Germinal center (tissue), 1 donor: ENCODE results near the gene TRANK1.
"Not testable (repeated sequence)": the region's sequence is repeated elsewhere in the genome, so short reads cannot be mapped to it uniquely, and the experiment has no call there.

Source experiments
- DNase-seq: peaks from one replicate; pipeline ENCODE4 v3.0.0; 2012; ENCODE audit warnings: mixed read lengths, low spot score

The TRANK1 gene

GRCh38 chr3:36944641-36945270 is at the start of gene TRANK1:
Gene TRANK1 (minus strand): TSS chr3:36945054. CDS start chr3:36944809, 245 bp downstream.
- DNase-seq: peak; percentile 89

DNA sequence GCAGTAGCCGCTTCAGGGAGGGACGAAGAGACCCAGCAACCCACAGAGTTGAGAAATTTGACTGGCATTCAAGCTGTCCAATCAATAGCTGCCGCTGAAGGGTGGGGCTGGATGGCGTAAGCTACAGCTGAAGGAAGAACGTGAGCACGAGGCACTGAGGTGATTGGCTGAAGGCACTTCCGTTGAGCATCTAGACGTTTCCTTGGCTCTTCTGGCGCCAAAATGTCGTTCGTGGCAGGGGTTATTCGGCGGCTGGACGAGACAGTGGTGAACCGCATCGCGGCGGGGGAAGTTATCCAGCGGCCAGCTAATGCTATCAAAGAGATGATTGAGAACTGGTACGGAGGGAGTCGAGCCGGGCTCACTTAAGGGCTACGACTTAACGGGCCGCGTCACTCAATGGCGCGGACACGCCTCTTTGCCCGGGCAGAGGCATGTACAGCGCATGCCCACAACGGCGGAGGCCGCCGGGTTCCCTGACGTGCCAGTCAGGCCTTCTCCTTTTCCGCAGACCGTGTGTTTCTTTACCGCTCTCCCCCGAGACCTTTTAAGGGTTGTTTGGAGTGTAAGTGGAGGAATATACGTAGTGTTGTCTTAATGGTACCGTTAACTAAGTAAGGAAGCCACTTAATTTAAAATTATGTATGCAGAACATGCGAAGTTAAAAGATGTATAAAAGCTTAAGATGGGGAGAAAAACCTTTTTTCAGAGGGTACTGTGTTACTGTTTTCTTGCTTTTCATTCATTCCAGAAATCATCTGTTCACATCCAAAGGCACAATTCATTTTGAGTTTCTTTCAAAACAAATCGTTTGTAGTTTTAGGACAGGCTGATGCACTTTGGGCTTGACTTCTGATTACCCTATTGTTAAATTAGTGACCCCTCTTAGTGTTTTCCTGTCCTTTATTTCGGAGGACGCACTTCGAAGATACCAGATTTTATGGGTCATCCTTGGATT is 48.8 kb upstream of the TRANK1 start, which contains the start of gene MLH1:
Gene MLH1 (plus strand): TSS at position 193 of the 958 bp plus-strand sequence. CDS start 30 bp downstream, at position 223.
- DNase-seq: peak; percentile 99

DNA sequence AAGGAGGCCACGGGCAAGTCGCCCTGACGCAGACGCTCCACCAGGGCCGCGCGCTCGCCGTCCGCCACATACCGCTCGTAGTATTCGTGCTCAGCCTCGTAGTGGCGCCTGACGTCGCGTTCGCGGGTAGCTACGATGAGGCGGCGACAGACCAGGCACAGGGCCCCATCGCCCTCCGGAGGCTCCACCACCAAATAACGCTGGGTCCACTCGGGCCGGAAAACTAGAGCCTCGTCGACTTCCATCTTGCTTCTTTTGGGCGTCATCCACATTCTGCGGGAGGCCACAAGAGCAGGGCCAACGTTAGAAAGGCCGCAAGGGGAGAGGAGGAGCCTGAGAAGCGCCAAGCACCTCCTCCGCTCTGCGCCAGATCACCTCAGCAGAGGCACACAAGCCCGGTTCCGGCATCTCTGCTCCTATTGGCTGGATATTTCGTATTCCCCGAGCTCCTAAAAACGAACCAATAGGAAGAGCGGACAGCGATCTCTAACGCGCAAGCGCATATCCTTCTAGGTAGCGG is 48.0 kb upstream of the TRANK1 start, which contains the start of gene EPM2AIP1:
Gene EPM2AIP1 (minus strand): TSS at position 326 of the 520 bp plus-strand sequence. CDS start 54 bp downstream, at position 272.
- DNase-seq: peak; percentile 53

DNA sequence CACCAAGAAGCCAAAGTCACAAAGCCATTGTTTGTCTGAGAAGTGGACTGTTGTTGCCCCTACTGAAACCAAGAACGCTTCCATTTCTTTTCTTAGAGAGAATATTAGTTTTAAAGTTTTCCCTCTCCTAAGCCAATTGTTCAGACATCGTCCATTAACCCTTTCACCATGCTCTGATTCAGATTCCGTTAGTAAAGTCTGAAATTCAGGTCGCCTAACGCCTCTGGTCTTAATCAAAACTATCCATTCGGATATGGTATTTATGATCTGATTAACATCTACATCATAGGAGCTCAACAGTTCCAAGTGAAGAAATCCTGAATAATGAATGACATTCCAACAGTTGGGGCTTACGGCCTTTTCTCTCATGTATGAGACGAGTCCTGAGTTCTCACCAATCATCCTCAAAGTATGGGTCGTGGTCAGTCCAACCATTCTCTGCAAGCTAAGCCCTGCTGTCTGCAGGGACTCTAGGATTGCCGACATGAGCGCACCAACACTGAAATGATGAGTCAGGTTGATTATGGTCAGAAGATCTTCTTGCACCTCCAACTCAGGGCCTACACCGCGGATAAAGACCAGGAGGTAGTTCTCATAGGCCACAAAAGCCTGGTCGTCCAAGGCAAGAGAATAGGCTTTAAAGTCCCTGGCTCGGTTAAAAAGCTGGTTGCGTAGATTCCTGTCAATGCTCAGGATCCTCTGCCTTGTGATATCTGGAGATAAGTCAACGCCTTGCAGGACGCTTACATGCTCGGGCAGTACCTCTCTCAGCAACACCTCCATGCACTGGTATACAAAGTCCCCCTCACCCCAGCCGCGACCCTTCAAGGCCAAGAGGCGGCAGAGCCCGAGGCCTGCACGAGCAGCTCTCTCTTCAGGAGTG is 47.3 kb upstream of the TRANK1 start:
- no peak for DNase-seq

- no peak for DNase-seq
Observed at GRCh38 chr3:36991147-36991546, 46.3 kb upstream of the TRANK1 start.

- DNase-seq: no peak
Observed at GRCh38 chr3:36989568-36989967, 44.7 kb upstream of the TRANK1 start.

DNA sequence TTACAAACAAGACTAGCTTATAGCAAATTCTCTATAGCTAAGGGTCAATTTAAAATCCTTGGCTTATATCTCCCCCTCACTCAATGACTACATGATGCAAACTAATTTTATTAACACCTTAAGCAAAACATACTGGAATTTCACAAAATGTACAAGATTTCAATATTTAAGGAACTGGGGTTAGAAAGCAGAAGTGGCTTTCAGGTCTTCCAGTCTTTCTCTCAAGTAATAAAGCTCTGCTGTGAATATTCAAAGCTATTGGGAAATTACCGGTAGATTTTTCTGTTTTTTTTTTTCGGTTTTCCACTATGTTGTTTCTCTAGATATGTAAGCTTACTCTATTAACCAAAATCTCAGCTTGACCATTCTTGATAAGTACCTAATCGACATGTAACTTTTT is 44.2 kb upstream of the TRANK1 start:
- DNase-seq: no peak

GRCh38 chr3:36988356-36988755 is 43.5 kb upstream of the TRANK1 start:
- DNase-seq: no peak

DNA sequence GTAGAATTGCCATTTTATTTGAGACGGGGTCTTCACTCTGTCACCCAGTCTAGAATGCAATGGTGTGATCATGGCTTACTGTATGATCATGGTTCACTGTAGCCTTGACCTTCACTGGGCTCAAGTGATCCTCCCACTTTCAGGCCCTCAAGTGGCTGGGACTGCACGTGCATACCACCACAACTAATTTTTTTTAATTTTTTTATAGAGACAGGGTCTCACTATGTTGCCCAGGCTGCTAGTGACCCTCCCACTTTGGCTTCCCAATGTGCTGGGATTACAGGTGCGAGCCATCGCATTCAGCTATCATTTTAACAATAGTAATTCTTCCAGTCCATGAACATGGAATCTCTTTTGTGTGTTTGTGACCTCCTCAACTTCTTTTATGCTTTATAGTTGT is 36.2 kb upstream of the TRANK1 start:
- no peak for DNase-seq

DNA sequence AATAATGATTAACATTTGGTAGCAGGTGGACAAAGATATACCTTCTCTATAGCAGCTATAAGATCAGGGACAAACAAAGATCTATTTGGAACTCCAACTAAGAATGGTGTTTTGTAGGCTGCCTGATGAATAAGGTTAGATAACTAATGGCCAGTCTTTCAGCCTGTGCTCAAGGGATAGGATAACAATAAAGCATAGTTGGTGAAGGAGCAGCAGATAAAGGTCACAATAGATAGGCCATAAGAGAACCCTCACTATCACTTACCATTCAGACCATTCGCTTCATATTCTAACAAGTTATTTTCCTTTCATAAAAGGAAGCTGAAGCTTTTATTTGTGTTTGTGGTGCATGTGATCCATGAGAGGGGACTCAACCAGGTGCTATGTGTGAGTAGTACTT is 28.3 kb upstream of the TRANK1 start:
- DNase-seq: no peak

GRCh38 chr3:36972163-36972562 is 27.3 kb upstream of the TRANK1 start:
- no peak for DNase-seq

DNA sequence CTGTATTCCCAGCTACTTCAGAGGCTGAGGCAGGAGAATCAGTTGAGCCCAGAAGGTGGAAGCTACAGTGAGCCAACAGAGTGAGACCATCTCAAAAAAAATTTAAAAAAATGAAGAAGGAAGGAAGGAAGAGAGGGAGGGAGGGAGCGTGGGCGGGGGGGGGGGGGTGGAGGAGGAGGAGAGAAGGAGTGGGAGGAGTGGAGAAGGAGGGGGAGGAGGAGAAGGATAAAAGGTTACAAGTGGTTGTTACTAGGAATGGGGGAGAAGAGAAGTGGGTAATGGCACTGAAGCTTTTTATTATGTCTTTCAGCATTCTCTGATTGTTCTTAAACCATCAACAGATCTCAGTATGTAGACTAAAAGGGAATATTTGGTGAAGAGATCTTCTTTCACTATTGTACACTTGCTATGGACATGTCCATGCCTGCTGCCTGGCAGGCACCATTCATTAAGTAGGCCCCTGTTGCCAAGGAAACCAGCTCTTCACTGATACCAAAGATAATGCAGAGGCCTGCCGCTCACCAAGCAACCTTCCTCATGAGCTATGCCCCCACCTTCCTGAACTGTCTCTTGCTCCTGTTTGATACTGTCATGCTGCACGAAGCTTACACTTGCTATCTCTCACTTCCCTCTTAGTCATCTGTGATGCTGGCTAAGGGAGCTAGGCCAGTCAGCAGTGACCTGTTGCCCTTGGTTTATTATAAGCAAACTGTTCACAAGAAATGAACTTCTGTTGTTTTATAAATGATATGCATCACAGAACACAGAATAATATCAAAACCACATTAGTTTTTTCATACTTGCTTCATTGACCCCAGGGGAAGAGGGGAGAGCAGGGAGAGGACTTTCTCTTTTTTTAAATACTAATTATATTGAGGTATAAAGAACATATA is 24.9 kb upstream of the TRANK1 start:
- peak; percentile 65 for DNase-seq

GRCh38 chr3:36969085-36969484 is 24.2 kb upstream of the TRANK1 start:
- no peak for DNase-seq

GRCh38 chr3:36965440-36965839 is 20.6 kb upstream of the TRANK1 start:
- no peak for DNase-seq

DNA sequence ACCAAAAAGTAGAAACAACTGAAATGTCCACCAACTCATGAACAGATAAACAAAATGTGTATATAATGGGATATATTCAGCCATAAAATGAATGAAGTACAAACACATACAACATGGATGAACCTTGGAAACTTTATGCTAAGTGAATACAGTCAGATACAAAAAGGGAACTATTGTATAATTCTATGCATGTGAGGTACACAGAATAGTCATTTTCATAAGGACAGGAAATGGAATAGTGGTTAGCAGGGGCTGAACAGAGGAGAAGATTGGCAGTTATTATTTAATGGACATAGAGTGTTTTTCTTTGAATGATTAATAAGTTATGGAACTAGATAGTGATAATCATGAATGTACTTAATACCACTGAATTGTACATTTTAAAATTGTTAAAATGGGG is 20.0 kb upstream of the TRANK1 start:
- DNase-seq: no peak

GRCh38 chr3:36964331-36964730 is 19.5 kb upstream of the TRANK1 start:
- no peak for DNase-seq

- not testable (repeated sequence) for DNase-seq
Observed at GRCh38 chr3:36963008-36963407, 18.2 kb upstream of the TRANK1 start.

DNA sequence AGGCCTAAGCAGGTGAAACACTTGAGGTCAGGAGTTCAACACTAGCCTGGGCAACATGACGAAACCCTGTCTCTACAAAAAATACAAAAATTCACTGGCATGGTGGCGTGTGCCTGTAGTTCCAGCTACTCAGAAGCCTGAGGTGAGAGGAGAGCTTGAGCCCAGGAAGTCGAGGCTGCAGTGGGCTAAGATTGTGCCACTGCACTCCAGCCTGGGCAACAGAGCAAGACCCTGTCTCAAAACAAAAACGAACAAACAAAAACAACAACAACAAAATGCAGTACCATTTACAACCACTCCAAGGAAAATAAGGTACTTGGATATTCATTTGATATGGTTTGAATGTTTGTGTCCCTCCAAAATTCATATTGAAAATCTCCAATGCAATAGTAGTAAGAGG is 15.6 kb upstream of the TRANK1 start:
- no peak for DNase-seq

DNA sequence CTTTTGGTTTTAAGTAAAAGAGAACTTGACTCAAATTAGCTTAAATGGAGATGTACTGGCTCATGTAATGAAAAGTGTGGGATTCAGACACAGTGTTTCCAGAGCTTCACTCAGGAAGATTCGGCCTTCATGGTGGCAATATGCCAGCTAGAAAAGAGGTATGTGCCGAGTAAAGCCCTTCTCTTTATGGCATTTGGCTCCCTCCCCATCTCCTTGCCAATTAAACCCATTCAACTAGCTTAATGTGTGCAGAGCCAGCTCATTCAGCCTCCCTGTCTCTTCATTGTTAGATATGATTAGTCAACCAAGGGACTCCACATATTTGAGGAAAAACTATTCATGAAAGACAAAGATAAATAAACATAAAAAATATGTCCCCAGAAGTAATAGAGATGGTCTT is 15.0 kb upstream of the TRANK1 start:
- no peak for DNase-seq

GRCh38 chr3:36957862-36958686 is 13.2 kb upstream of the TRANK1 start:
- DNase-seq: no peak
